ENCODE data around the gene DLG4. TPM values are rescaled to one million over a fixed set of nuclear protein-coding genes. Genes with fewer than 3 reads are reported as not detected.

Gene DLG4
- total and polyA plus RNA-seq, 2 donors (not counting 1 experiment from before 2014, with no cell fraction given): 2.0 to 12.5 TPM

GRCh38 chr17:7226721-7227710, 7.4 kb upstream of the DLG4 start:
- POLR2A ChIA-PET: no interaction called here

More at GRCh38 chr17:7226721-7227710, 7.4 kb upstream of the DLG4 start:
- H2AFZ ChIP-seq (ENCODE audit: insufficient read depth, low read depth, low read length, poor library complexity, severe bottlenecking): no peak overlapping the region
- no peaks in the 10 kb centered on the region for H4K20me1 ChIP-seq (ENCODE audit: control insufficient read depth, insufficient read depth, low read length, poor library complexity, severe bottlenecking)
- WGBS (ENCODE audit: insufficient coverage): 98% methylated on average over 31 of the region's 31 CpGs
- Mint-ChIP-seq H3K9me3 (ENCODE audit: insufficient read depth) (no peaks in the 10 kb centered on the region), H3K4me1 (peaks cover 3% of the 10 kb centered on the region), H3K27ac (no peak overlapping the region), H3K4me3 (no peak overlapping the region), H3K27me3 (no peaks in the 10 kb centered on the region)
- no peak overlapping the region for H3K27ac ChIP-seq (ENCODE audit: low read length in 2 of 2)
- CTCF ChIA-PET: no interaction called here
- H3K27me3 ChIP-seq (replicated peaks in 1 of 4; ENCODE audit: control extremely low read depth in 1 of 4, control insufficient read depth in 3 of 4, insufficient read depth in 4 of 4, low read length in 3 of 4): no peaks in the 10 kb centered on the region
- H3K9ac ChIP-seq (ENCODE audit: low read length): no peak overlapping the region
- ATAC-seq (ENCODE audit: low read depth) (no peak), DNase-seq (no peak)
- no peaks in the 10 kb centered on the region for H3K9me3 ChIP-seq (ENCODE audit: control extremely low read depth in 1 of 3, control insufficient read depth in 2 of 3, insufficient read depth in 1 of 3, low read length in 2 of 3)
- peaks cover 0 to 2% of the 10 kb centered on the region in 2 donors for H3K4me1 ChIP-seq (ENCODE audit: control insufficient read depth in 2 of 2, insufficient read depth in 2 of 2, low read length in 2 of 2)
- H3K79me2 ChIP-seq (ENCODE audit: control insufficient read depth, insufficient read depth, low read length): peaks cover 23% of the 10 kb centered on the region
- H3K4me3 ChIP-seq (ENCODE audit: control extremely low read depth in 1 of 5, extremely low read depth in 1 of 5, insufficient read depth in 1 of 5, low read depth in 2 of 5, low read length in 4 of 5): no peak overlapping the region
- H3K36me3 ChIP-seq (replicated peaks in 1 of 2; ENCODE audit: control extremely low read depth in 1 of 2, control insufficient read depth in 1 of 2, extremely low read depth in 1 of 2, insufficient read depth in 2 of 2, low read length in 1 of 2): peaks cover 0 to 77% of the 10 kb centered on the region in 2 experiments
- no peak overlapping the region for H3K4me2 ChIP-seq (replicated peaks; ENCODE audit: low read depth, low read length, poor library complexity, severe bottlenecking)
- TF ChIP-seq EZH2 (IDR thresholded peaks at IDR 0.05; ENCODE audit: borderline replicate concordance, insufficient read depth, low read depth, low read length, poor library complexity, severe bottlenecking) (no peak), CTCF (IDR thresholded peaks at IDR 0.05) (no peak)
- intact Hi-C loops (cut with micrococcal nuclease): no loop called here

Measured in B cell (primary cell).